ENCODE measurements around the gene MIPEP.

Gene MIPEP

DNA sequence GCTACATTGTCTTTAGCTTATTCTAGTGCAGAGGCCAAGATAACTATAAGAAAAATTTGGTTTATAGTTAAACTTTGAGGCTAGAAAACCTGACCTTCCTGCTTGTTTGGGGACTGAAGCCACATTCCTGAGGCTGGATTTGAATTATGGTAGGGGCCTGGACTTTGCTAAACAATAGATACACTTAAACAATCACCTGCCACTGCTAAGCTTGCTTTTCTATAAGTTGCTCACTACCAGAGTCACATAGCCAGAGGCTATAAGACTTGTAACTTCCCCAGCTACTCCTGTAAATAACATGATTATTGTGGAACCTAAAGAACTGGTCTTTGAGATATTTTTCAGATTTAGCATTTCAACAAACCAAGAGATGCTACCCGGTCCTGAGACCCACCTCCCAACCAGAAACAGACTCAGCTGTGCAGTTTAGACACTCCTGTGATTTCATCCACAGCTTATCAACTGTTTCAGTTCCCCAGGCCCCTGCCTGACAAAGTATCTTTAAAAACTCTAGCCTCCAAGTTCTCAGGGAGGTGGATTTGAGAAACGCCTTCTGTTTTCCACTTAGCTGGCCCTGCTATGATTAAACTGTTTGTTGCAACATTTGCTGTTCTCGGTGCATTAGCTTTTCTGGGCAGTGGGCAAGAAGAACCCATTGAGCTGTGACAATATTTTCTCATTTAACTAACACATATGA, 77.7 kb downstream of the MIPEP start:
- TF ChIP-seq MYC (IDR thresholded peaks at IDR 0.05; ENCODE audit: low read depth, low read length) = no peak
- no peak for TF ChIP-seq POLR2A (IDR thresholded peaks at IDR 0.05; ENCODE audit: extremely low read depth, insufficient read length)
- no peak for TF ChIP-seq MAX (IDR thresholded peaks at IDR 0.05; ENCODE audit: low read depth, low read length)
- TF ChIP-seq CTCF (IDR thresholded peaks at IDR 0.05; ENCODE audit: low read depth, low read length) = no peak
- no peak overlapping the region for H3K4me3 ChIP-seq (ENCODE audit: low read depth, low read length)
- no peak for DNase-seq (ENCODE audit: low read depth)

DNA sequence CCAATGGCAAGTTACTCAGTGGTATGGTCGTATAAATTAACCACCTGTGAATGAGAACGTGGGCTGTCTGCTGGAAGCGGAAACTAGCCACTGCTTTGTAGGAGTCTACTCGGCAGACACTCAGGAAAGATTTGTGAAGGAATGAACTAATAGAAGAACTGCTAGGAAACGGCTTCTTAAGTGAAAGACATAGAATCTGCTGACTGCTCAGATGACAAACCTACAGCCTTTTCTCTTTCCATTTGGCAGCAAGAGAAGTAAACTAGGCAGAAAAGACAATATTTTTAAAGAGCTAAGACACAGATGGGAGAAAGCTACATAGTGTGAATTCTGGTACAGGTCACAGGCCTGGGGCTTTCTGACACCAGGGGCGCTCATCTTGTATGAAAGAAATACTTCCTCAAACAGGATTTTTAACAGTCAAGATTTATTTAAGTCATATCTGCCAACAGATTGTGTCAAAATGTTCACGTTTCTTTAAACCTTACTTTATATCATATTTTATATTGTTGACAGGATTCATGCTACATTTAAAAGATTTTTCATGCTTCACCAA, 78.4 kb downstream of the MIPEP start:
- DNase-seq (ENCODE audit: low read depth) = no peak
- H3K4me3 ChIP-seq (ENCODE audit: low read depth, low read length) = no peak overlapping the region
- TF ChIP-seq CTCF (IDR thresholded peaks at IDR 0.05; ENCODE audit: low read depth, low read length) = no peak
- no peak for TF ChIP-seq MYC (IDR thresholded peaks at IDR 0.05; ENCODE audit: low read depth, low read length)
- no peak for TF ChIP-seq MAX (IDR thresholded peaks at IDR 0.05; ENCODE audit: low read depth, low read length)
- TF ChIP-seq POLR2A (IDR thresholded peaks at IDR 0.05; ENCODE audit: extremely low read depth, insufficient read length) = no peak

DNA sequence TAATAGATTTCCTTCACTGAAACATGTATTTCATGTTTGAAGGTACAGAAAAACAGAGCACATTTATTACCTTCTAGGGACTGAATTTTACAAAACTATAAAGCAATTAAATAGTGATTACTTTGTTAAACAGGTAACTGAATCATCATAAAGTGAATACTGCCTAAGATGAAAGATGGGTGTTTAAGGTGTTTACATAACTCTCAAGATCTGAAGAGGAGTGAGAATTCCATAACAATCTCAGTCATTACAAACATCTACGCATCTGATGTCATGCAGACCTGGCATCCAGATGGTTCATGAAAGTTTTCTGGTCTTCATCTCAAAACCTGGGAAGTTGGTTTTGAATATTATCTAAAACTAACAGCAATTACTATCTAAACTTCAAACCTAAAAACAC, 80.4 kb downstream of the MIPEP start:
- TF ChIP-seq MAX (IDR thresholded peaks at IDR 0.05; ENCODE audit: low read depth, low read length) (no peak), MYC (IDR thresholded peaks at IDR 0.05; ENCODE audit: low read depth, low read length) (no peak), POLR2A (IDR thresholded peaks at IDR 0.05; ENCODE audit: extremely low read depth, insufficient read length) (no peak), CTCF (IDR thresholded peaks at IDR 0.05; ENCODE audit: low read depth, low read length) (no peak)
- H3K4me3 ChIP-seq (ENCODE audit: low read depth, low read length) = no peak overlapping the region
- DNase-seq (ENCODE audit: low read depth) = no peak

DNA sequence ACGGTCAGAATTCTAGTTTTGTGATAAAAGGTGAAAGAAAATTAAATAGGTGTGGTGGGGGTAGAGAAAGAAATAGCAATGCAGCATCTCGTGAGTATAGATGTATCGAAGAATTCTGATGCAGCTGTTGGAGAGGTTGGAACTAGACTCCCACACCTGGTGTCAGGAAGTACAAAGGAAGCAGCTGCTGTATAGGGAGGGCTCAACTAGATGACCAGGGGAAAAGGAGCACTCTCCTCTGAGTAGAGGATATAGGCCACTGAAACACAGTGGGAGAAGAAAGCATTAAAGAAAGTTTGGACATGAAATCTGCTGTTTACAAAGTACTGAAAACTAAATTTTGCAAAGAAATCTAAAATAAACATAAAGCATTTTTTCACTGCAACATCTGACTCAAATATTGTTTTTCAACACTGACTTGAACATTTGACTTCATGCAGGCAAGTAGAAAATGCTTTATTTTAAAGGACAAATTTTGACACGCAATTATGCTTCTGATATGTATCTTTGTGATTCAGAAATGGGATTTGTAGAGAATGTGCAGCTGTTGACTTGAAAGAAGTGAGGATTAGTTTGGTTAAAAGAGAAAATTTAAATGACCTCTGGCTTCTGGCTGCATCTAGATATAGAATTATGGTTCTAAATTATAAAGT, 82.2 kb downstream of the MIPEP start:
- H3K4me3 ChIP-seq (ENCODE audit: low read depth, low read length) = no peak overlapping the region
- TF ChIP-seq MAX (IDR thresholded peaks at IDR 0.05; ENCODE audit: low read depth, low read length) (no peak), MYC (IDR thresholded peaks at IDR 0.05; ENCODE audit: low read depth, low read length) (no peak), POLR2A (IDR thresholded peaks at IDR 0.05; ENCODE audit: extremely low read depth, insufficient read length) (no peak), CTCF (IDR thresholded peaks at IDR 0.05; ENCODE audit: low read depth, low read length) (no peak)
- no peak for DNase-seq (ENCODE audit: low read depth)

DNA sequence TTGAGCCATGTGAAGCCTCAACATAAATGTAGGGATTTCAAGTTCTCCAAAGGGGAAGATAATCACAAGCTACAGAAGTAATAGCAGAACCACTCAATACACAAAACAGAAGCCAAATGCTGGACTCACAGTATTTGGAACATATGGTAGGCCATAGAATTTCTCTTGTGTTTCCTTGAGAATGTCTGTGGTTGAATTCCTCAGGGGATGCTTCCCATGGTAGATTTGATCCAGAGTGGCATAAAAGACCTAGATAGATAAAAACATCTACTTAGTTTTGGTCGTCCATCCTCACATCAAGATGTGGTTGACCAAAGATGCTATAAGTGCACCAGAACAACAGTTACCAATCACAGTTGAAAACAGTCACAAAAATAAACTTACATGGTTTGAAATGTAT, 83.4 kb downstream of the MIPEP start:
- no peak for DNase-seq (ENCODE audit: low read depth)
- no peak overlapping the region for H3K4me3 ChIP-seq (ENCODE audit: low read depth, low read length)
- TF ChIP-seq MAX (IDR thresholded peaks at IDR 0.05; ENCODE audit: low read depth, low read length) (no peak), POLR2A (IDR thresholded peaks at IDR 0.05; ENCODE audit: extremely low read depth, insufficient read length) (no peak), CTCF (IDR thresholded peaks at IDR 0.05; ENCODE audit: low read depth, low read length) (no peak)
